Measurements from ENCODE around the gene CAPN12. TPM values are rescaled to one million over a fixed set of nuclear protein-coding genes. Genes with fewer than 3 reads are reported as not detected.
A peak's percentile ranks its signal among the peaks of the same experiment; 100 is the strongest.

The CAPN12 gene
- total RNA-seq, 1 experiment from 2014 or later, result 43.9 TPM

DNA sequence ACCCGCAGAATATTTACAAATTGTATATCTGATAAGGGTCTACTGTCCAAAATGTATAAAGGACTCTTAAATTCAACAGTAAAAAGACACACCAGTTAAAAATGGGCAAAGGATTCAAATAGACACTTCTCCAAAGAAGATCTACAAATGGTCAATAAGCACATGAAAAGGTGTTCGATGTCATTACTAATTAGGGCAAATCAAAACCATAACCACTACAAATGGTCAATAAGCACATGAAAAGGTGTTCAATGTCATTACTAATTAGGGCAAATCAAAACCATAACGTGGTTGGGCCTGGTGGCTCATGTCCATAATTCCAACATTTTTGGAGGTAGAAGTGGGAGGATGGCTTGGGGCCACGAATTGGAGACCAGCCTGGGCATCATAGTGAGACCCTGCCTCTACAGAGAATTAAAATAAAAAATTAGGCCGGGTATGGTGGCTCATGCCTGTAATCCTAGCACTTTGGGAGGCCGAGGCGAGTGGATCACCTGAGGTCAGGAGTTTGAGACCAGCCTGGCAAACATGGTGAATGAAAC lies 56.4 kb downstream of the CAPN12 start:
- Histone ChIP-seq H3K4me2 (peak overlapping the region; percentile 80), H3K9me3 (ENCODE audit: insufficient read depth, low read depth) (no peaks in the 10 kb centered on the region), H3K9me2 (ENCODE audit: insufficient read depth) (no peaks in the 10 kb centered on the region), H3K27me3 (ENCODE audit: insufficient read depth, low read depth) (no peaks in the 10 kb centered on the region), H2AFZ (no peak overlapping the region), H3K36me3 (ENCODE audit: low read depth) (peaks cover 28% of the 10 kb centered on the region), H4K20me1 (ENCODE audit: insufficient read depth) (no peaks in the 10 kb centered on the region), H3F3A (ENCODE audit: insufficient read depth, low read depth) (peaks cover 93% of the 10 kb centered on the region), H3K27ac (peak overlapping the region; percentile 100), H3K79me2 (ENCODE audit: low read depth) (peaks cover 84% of the 10 kb centered on the region), H3K4me3 (no peak overlapping the region), H3K4me1 (replicated peaks; ENCODE audit: insufficient read depth) (peaks cover 96% of the 10 kb centered on the region)
- DNase-seq, result no peak
- intact Hi-C loops (cut with micrococcal nuclease; ENCODE audit: unreplicated experiment), result no loop called here
- no peak for TF ChIP-seq EZH2 (IDR thresholded peaks at IDR 0.05; ENCODE audit: low read depth)
- TF ChIP-seq, protein P1, sequence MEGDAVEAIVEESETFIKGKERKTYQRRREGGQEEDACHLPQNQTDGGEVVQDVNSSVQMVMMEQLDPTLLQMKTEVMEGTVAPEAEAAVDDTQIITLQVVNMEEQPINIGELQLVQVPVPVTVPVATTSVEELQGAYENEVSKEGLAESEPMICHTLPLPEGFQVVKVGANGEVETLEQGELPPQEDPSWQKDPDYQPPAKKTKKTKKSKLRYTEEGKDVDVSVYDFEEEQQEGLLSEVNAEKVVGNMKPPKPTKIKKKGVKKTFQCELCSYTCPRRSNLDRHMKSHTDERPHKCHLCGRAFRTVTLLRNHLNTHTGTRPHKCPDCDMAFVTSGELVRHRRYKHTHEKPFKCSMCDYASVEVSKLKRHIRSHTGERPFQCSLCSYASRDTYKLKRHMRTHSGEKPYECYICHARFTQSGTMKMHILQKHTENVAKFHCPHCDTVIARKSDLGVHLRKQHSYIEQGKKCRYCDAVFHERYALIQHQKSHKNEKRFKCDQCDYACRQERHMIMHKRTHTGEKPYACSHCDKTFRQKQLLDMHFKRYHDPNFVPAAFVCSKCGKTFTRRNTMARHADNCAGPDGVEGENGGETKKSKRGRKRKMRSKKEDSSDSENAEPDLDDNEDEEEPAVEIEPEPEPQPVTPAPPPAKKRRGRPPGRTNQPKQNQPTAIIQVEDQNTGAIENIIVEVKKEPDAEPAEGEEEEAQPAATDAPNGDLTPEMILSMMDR (conservative IDR thresholded peaks at IDR 0.05), result no peak
- no TSS peak for BruUV-seq (replicated peaks)
- ChIA-PET CTCF (interaction anchor here (0.7 kb wide), 1 partner anchor 19 kb away, joined by 5 read pairs; no protein-coding TSS in a partner anchor), POLR2A (ENCODE audit: unreplicated experiment) (interaction anchor here (0.9 kb wide), 1 partner anchor 32 kb away, joined by 3 read pairs; no protein-coding TSS in a partner anchor)

DNA sequence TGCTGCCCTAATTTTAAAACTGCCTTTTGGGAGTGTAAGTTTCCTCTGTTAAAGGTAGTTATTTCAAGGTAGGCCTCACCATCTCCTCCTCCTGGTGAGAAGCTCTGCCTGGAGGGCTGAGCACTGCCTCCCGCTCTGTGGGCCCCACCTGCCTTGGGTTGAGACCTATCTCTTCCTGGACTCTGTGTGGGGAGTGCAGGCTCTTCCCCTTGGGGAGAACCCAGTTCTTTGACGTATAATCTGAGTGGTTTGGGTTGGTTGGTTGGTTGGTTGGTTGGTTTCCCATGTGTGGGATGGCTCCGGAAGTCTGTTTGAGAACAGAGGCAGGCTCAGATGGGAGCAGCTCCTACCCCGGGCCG lies 57.8 kb downstream of the CAPN12 start:
- peak overlapping the region; percentile 80 for H3K4me2 ChIP-seq
- TF ChIP-seq, protein P1 (conservative IDR thresholded peaks at IDR 0.05), result no peak
- TF ChIP-seq EZH2 (IDR thresholded peaks at IDR 0.05; ENCODE audit: low read depth), result no peak
- H3K9me3 ChIP-seq (ENCODE audit: insufficient read depth, low read depth), result no peaks in the 10 kb centered on the region
- H3K79me2 ChIP-seq (ENCODE audit: low read depth), result peaks cover 84% of the 10 kb centered on the region
- H3K27me3 ChIP-seq (ENCODE audit: insufficient read depth, low read depth), result no peaks in the 10 kb centered on the region
- H2AFZ ChIP-seq, result no peak overlapping the region
- CTCF ChIA-PET, result interaction anchor here (0.6 to 1.1 kb wide), 3 partner anchors 14 to 33 kb away, joined by 3 to 4 read pairs (median 4); no protein-coding TSS in a partner anchor
- peak overlapping the region; percentile 100 for H3K27ac ChIP-seq
- intact Hi-C loops (cut with micrococcal nuclease; ENCODE audit: unreplicated experiment), result no loop called here
- peaks cover 32% of the 10 kb centered on the region for H3K36me3 ChIP-seq (ENCODE audit: low read depth)
- peaks cover 96% of the 10 kb centered on the region for H3K4me1 ChIP-seq (replicated peaks; ENCODE audit: insufficient read depth)
- no peak for DNase-seq
- TSS peak; percentile 2 for BruUV-seq (replicated peaks)
- no peaks in the 10 kb centered on the region for H4K20me1 ChIP-seq (ENCODE audit: insufficient read depth)
- peaks cover 93% of the 10 kb centered on the region for H3F3A ChIP-seq (ENCODE audit: insufficient read depth, low read depth)
- peak overlapping the region; percentile 6; the same call in 1 of the 2 replicates for H3K4me3 ChIP-seq
- H3K9me2 ChIP-seq (ENCODE audit: insufficient read depth), result no peaks in the 10 kb centered on the region
- POLR2A ChIA-PET (ENCODE audit: unreplicated experiment), result interaction anchor here (0.6 to 1.2 kb wide), 6 partner anchors 21 to 213 kb away, joined by 3 to 29 read pairs (median 14); partner anchors contain the start of gene NFKBIB

- Histone ChIP-seq H3K27ac (peak overlapping the region; percentile 100), H3K27me3 (ENCODE audit: insufficient read depth, low read depth) (no peaks in the 10 kb centered on the region), H3K4me1 (replicated peaks; ENCODE audit: insufficient read depth) (peaks cover 96% of the 10 kb centered on the region), H4K20me1 (ENCODE audit: insufficient read depth) (no peaks in the 10 kb centered on the region), H3K9me3 (ENCODE audit: insufficient read depth, low read depth) (no peaks in the 10 kb centered on the region), H3F3A (ENCODE audit: insufficient read depth, low read depth) (peaks cover 93% of the 10 kb centered on the region), H3K9me2 (ENCODE audit: insufficient read depth) (no peaks in the 10 kb centered on the region), H3K79me2 (ENCODE audit: low read depth) (peaks cover 84% of the 10 kb centered on the region), H3K4me3 (peak overlapping the region; percentile 6; the same call in 1 of the 2 replicates), H3K4me2 (peak overlapping the region; percentile 80), H2AFZ (no peak overlapping the region), H3K36me3 (ENCODE audit: low read depth) (peaks cover 35% of the 10 kb centered on the region)
- intact Hi-C loops (cut with micrococcal nuclease; ENCODE audit: unreplicated experiment), result no loop called here
- ChIA-PET CTCF (interaction anchor here (0.6 to 1.1 kb wide), 3 partner anchors 14 to 33 kb away, joined by 3 to 4 read pairs (median 4); no protein-coding TSS in a partner anchor), POLR2A (ENCODE audit: unreplicated experiment) (interaction anchor here (0.5 to 1.2 kb wide), 7 partner anchors 20 to 214 kb away, joined by 3 to 29 read pairs (median 12); partner anchors contain the start of gene NFKBIB)
- DNase-seq, result peak; percentile 33 to 80
- BruUV-seq (replicated peaks), result TSS peak; percentile 1
- TF ChIP-seq EZH2 (IDR thresholded peaks at IDR 0.05; ENCODE audit: low read depth), result no peak
- TF ChIP-seq, protein P1 (conservative IDR thresholded peaks at IDR 0.05), result peak; percentile 48
These were observed 58.4 kb downstream of the CAPN12 start for GRCh38 chr19:38685666-38686529.

Data from PC-9 (cell line).